IMR-90 (cell line): Measurements from ENCODE around the gene GJD2. TPM values are rescaled to one million over a fixed set of nuclear protein-coding genes. Genes with fewer than 3 reads are reported as not detected.

Experiments
- ATAC-seq: fragments of 200-7000 bp; cut with Tn5 transposase; 2 replicates; pipeline ENCODE4 v1.9.1; 2020; ENCODE audit warnings: low read depth, mild to moderate bottlenecking, moderate library complexity
- BruUV-seq: library from RNA; stranded (reverse); fragments of 400-500 nt; replicated peaks from 2 replicates; lab custom pipeline; 2021; lab: Mats Ljungman, UMichigan
- CTCF ChIA-PET: fragments of 300-600 bp; formaldehyde crosslinking; extraction: SDS; loops from one replicate; lab custom pipeline; 2021; ENCODE audit warnings: antibody characterized with exemption; lab: Yijun Ruan, JAX
- POLR2A ChIA-PET: fragments of 300-600 bp; sonication (Branson Sonifier 250); formaldehyde crosslinking; loops from one replicate; lab custom pipeline; 2022; ENCODE audit warnings: antibody characterized with exemption; ENCODE audit not compliant: unreplicated experiment; lab: Charles Lee
- DNase-seq: peaks from one replicate; pipeline ENCODE4 v3.0.0; 2013
- H2AFZ ChIP-seq: replicated peaks from 2 replicates; pipeline ENCODE3; 2013; ENCODE audit warnings: low read length, mild to moderate bottlenecking; ENCODE audit not compliant: poor library complexity
- H2AK5ac ChIP-seq: 2 replicates; pipeline ENCODE4 v1.6.1; 2013; ENCODE audit warnings: low read depth, low read length, inconsistent platforms
- H2AK9ac ChIP-seq: replicated peaks from 2 replicates; pipeline ENCODE3; 2013; ENCODE audit warnings: mild to moderate bottlenecking, low read depth, low read length, moderate library complexity; ENCODE audit not compliant: poor library complexity
- H2BK120ac ChIP-seq: 2 replicates; pipeline ENCODE4 v1.6.1; 2013; ENCODE audit warnings: low read depth, low read length, inconsistent platforms
- H2BK15ac ChIP-seq: 3 replicates; pipeline ENCODE4 v1.6.1; 2013; ENCODE audit warnings: low read depth, low read length, inconsistent platforms
- H2BK20ac ChIP-seq: 2 replicates; pipeline ENCODE4 v1.6.1; 2013; ENCODE audit warnings: low read depth, mild to moderate bottlenecking, inconsistent platforms, low read length, moderate library complexity
- H2BK5ac ChIP-seq: 2 replicates; pipeline ENCODE4 v1.6.1; 2013; ENCODE audit warnings: mild to moderate bottlenecking, low read depth, low read length, inconsistent platforms; ENCODE audit not compliant: poor library complexity, severe bottlenecking
- H3K14ac ChIP-seq: replicated peaks from 2 replicates; pipeline ENCODE4 v1.6.1; 2013; ENCODE audit warnings: low read depth, low read length, inconsistent platforms
- H3K18ac ChIP-seq: 2 replicates; pipeline ENCODE4 v1.6.1; 2013; ENCODE audit warnings: low read depth, low read length, control low read depth
- H3K23ac ChIP-seq: 2 replicates; pipeline ENCODE4 v1.6.1; 2013; ENCODE audit warnings: low read depth, low read length, inconsistent platforms
- H3K27ac ChIP-seq: 2 replicates; pipeline ENCODE4 v1.5.1; 2013; ENCODE audit warnings: mild to moderate bottlenecking, control low read depth, low read length; ENCODE audit not compliant: insufficient read depth
- H3K27me3 ChIP-seq: 2 replicates; pipeline ENCODE4 v1.6.1; 2013; ENCODE audit warnings: low read length; ENCODE audit not compliant: control insufficient read depth, insufficient read depth
- H3K36me3 ChIP-seq: 2 replicates; pipeline ENCODE4 v1.6.1; 2013; ENCODE audit warnings: low read length, mixed read lengths; ENCODE audit not compliant: control insufficient read depth, insufficient read depth
- H3K4ac ChIP-seq: 2 replicates; pipeline ENCODE4 v1.6.1; 2013; ENCODE audit warnings: low read depth, low read length, inconsistent platforms
- H3K4me1 ChIP-seq: 2 replicates; pipeline ENCODE4 v1.6.1; 2013; ENCODE audit warnings: low read length, mixed read lengths; ENCODE audit not compliant: control insufficient read depth, insufficient read depth
- H3K4me2 ChIP-seq: 2 replicates; pipeline ENCODE4 v1.6.1; 2013; ENCODE audit warnings: low read depth, mild to moderate bottlenecking, control low read depth, low read length, moderate library complexity
- H3K4me3 ChIP-seq: 2 replicates; pipeline ENCODE4 v1.5.1; 2013; ENCODE audit warnings: low read depth, mild to moderate bottlenecking, control low read depth, low read length, moderate library complexity; ENCODE audit not compliant: insufficient read depth
- H3K56ac ChIP-seq: 2 replicates; pipeline ENCODE4 v1.6.1; 2013; ENCODE audit warnings: low read length, inconsistent platforms; ENCODE audit not compliant: insufficient read depth; ENCODE audit errors: extremely low read depth
- H3K79me1 ChIP-seq, 2 experiments: 2 replicates each; pipeline ENCODE4 v1.6.1; 2013; ENCODE audit warnings: low read length in 2 of 2, inconsistent platforms in 1 of 2, low read depth in 1 of 2
- H3K9ac ChIP-seq: 2 replicates; pipeline ENCODE4 v1.6.1; 2013; ENCODE audit warnings: low read depth, low read length, control low read depth
- H3K9me1 ChIP-seq: 2 replicates; pipeline ENCODE4 v1.6.1; 2013; ENCODE audit warnings: low read length, inconsistent platforms; ENCODE audit not compliant: insufficient read depth
- H3K9me3 ChIP-seq: 2 replicates; pipeline ENCODE4 v1.6.1; 2013; ENCODE audit warnings: low read length; ENCODE audit not compliant: control insufficient read depth, insufficient read depth
- H4K20me1 ChIP-seq: 2 replicates; pipeline ENCODE4 v1.6.1; 2013; ENCODE audit warnings: low read length, inconsistent platforms; ENCODE audit not compliant: insufficient read depth
- H4K5ac ChIP-seq: 2 replicates; pipeline ENCODE4 v1.6.1; 2013; ENCODE audit warnings: mild to moderate bottlenecking, low read depth, low read length, control low read depth
- H4K8ac ChIP-seq, 2 experiments: 2 replicates each; pipeline ENCODE4 v1.6.1; 2013; ENCODE audit warnings: low read depth in 2 of 2, low read length in 2 of 2, control low read depth in 1 of 2, inconsistent platforms in 1 of 2
- H4K91ac ChIP-seq: 2 replicates; pipeline ENCODE4 v1.6.1; 2013; ENCODE audit warnings: low read depth, low read length, inconsistent platforms; ENCODE audit not compliant: insufficient read depth
- BHLHE40 ChIP-seq: fragments of 150-350 bp; IDR thresholded peaks from 2 replicates; pipeline ENCODE4 v1.6.1; 2016; ENCODE audit warnings: mild to moderate bottlenecking, low read depth, low read length
- CHD1 ChIP-seq: IDR thresholded peaks from 2 replicates; pipeline ENCODE4 v1.6.1; 2012; ENCODE audit warnings: low read depth, low read length, improper control_type of control experiment
- ELK1 ChIP-seq: fragments of 150-350 bp; IDR thresholded peaks from 2 replicates; pipeline ENCODE4 v1.6.1; 2016; ENCODE audit warnings: low read depth, mild to moderate bottlenecking, low read length, moderate library complexity, borderline replicate concordance
- FOS ChIP-seq: fragments of 150-350 bp; IDR thresholded peaks from 2 replicates; pipeline ENCODE4 v1.6.1; 2016; ENCODE audit warnings: low read depth, low read length
- MAFK ChIP-seq: IDR thresholded peaks from 2 replicates; pipeline ENCODE4 v1.6.1; 2012; ENCODE audit warnings: low read depth, low read length, improper control_type of control experiment
- MAZ ChIP-seq: IDR thresholded peaks from 2 replicates; pipeline ENCODE4 v1.6.1; 2012; ENCODE audit warnings: low read depth, mild to moderate bottlenecking, low read length, improper control_type of control experiment, moderate library complexity, borderline replicate concordance
- MXI1 ChIP-seq: IDR thresholded peaks from 2 replicates; pipeline ENCODE4 v1.6.1; 2012; ENCODE audit warnings: low read depth, mild to moderate bottlenecking, low read length, moderate library complexity, borderline replicate concordance
- NFE2L2 ChIP-seq: fragments of 150-350 bp; IDR thresholded peaks from 2 replicates; pipeline ENCODE4 v1.6.1; 2016; ENCODE audit warnings: low read depth, mild to moderate bottlenecking, low read length
- POLR2A ChIP-seq: IDR thresholded peaks from 2 replicates; pipeline ENCODE4 v1.6.1; 2012; ENCODE audit warnings: mild to moderate bottlenecking, low read depth, low read length
- RAD21 ChIP-seq: IDR thresholded peaks from 2 replicates; pipeline ENCODE4 v1.6.1; 2012; ENCODE audit warnings: low read length, improper control_type of control experiment
- RCOR1 ChIP-seq: IDR thresholded peaks from 2 replicates; pipeline ENCODE4 v1.6.1; 2012; ENCODE audit warnings: mild to moderate bottlenecking, low read length, improper control_type of control experiment; ENCODE audit not compliant: insufficient replicate concordance
- RFX5 ChIP-seq: IDR thresholded peaks from 2 replicates; pipeline ENCODE4 v1.8.0; 2012; ENCODE audit warnings: low read depth, mild to moderate bottlenecking, low read length, moderate library complexity
- SMC3 ChIP-seq: fragments of 150-350 bp; IDR thresholded peaks from 2 replicates; pipeline ENCODE4 v1.6.1; 2016; ENCODE audit warnings: low read depth, mild to moderate bottlenecking, antibody characterized with exemption, low read length, moderate library complexity
- USF2 ChIP-seq: fragments of 150-350 bp; IDR thresholded peaks from 2 replicates; pipeline ENCODE4 v1.6.1; 2017; ENCODE audit warnings: mild to moderate bottlenecking, antibody characterized with exemption, low read length, low read depth
- WGBS, 2 experiments: methylation state at CpG; one replicate each; pipeline versions ENCODE4 v1.1.5 to v1.1.7; 2013; ENCODE audit warnings: missing lambda C conversion rate in 2 of 2; ENCODE audit not compliant: insufficient read length in 1 of 2; ENCODE audit errors: extremely low coverage in 2 of 2; 5-methylcytosine and 5-hydroxymethylcytosine counted together
- dilution Hi-C: fragments of 300-500 bp; cut with HindIII; formaldehyde crosslinking; loops from one replicate; pipeline ENCODE4 v1.14.3; 2018; ENCODE audit warnings: low sequenced_read_pairs; ENCODE audit not compliant: unreplicated experiment
- in situ Hi-C: fragments of 300-500 bp; cut with MboI; formaldehyde crosslinking; loops from 3 replicates; pipeline ENCODE4 v1.14.3; 2019; ENCODE audit warnings: low sequenced_read_pairs, inconsistent platforms, mixed read lengths
- intact Hi-C: fragments of 100-400 bp; cut with micrococcal nuclease; formaldehyde crosslinking; loops from 2 replicates; pipeline ENCODE4 v1.10.0; 2022
- polyA plus RNA-seq, 3 experiments: library from polyadenylated mRNA; depleted of rRNA; stranded (reverse); fragments of >200 nt; gene quantifications; 2 replicates each; pipeline ENCODE4 v1.2.3, GENCODE V29; 2012; ENCODE audit warnings: low replicate concordance in 1 of 3
- total RNA-seq: library from RNA; depleted of rRNA; stranded (reverse); fragments of >200 nt; gene quantifications from 2 replicates; pipeline ENCODE4 v1.2.3, GENCODE V29; 2012

Gene GJD2
- total and polyA plus RNA-seq, 2 of the 4 experiments (the other 2 are of a cell fraction): not detected

- ChIA-PET POLR2A (no interaction called here), CTCF (interaction anchor here (1.4 kb wide), 1 partner anchor 11 kb away, joined by 3 read pairs; no protein-coding TSS in a partner anchor)
- no peak overlapping the region for H3K9ac ChIP-seq
- no peak overlapping the region for H2BK120ac ChIP-seq
- H4K20me1 ChIP-seq: no peaks in the 10 kb centered on the region
- TF ChIP-seq POLR2A: no peak
- no peak for TF ChIP-seq FOS
- no peak for TF ChIP-seq MXI1
- no peak for TF ChIP-seq MAFK
- TF ChIP-seq BHLHE40: no peak
- no peak for TF ChIP-seq NFE2L2
- TF ChIP-seq RCOR1: no peak
- TF ChIP-seq CHD1: no peak
- TF ChIP-seq RAD21: no peak
- no peak for TF ChIP-seq ELK1
- TF ChIP-seq SMC3: no peak
- no peak for TF ChIP-seq USF2
- TF ChIP-seq MAZ: no peak
- TF ChIP-seq RFX5: no peak
- no peak overlapping the region for H3K4ac ChIP-seq
- H3K14ac ChIP-seq: no peak overlapping the region
- no peak overlapping the region for H2BK5ac ChIP-seq
- H4K5ac ChIP-seq: no peak overlapping the region
- no peaks in the 10 kb centered on the region; the same call in 1 of the 2 replicates for H3K9me3 ChIP-seq
- H2BK15ac ChIP-seq: no peak overlapping the region
- no peak overlapping the region for H2AK9ac ChIP-seq
- no peak overlapping the region for H2BK20ac ChIP-seq
- no peak overlapping the region for H3K18ac ChIP-seq
- no peak overlapping the region for H3K27ac ChIP-seq
- no peak overlapping the region for H3K23ac ChIP-seq
- no peak overlapping the region for H4K91ac ChIP-seq
- in situ Hi-C loops (no loop called here), intact Hi-C loops (loop anchor here (5.0 kb wide), 1 partner anchor 36 kb away; no protein-coding TSS in a partner anchor), dilution Hi-C loops (no loop called here)
- no peak overlapping the region for H3K56ac ChIP-seq
- no peak overlapping the region for H3K4me2 ChIP-seq
- WGBS, 2 experiments: no CpG with 5 or more reads among the region's 3 CpGs
- no peak overlapping the region for H2AFZ ChIP-seq
- no peak overlapping the region for H3K4me3 ChIP-seq
- no TSS peak for BruUV-seq
- no peaks in the 10 kb centered on the region for H3K4me1 ChIP-seq
- peaks cover 15% of the 10 kb centered on the region for H3K27me3 ChIP-seq
- no peaks in the 10 kb centered on the region for H3K79me1 ChIP-seq
- no peaks in the 10 kb centered on the region for H3K36me3 ChIP-seq
- ATAC-seq (no peak), DNase-seq (no peak)
- no peaks in the 10 kb centered on the region for H3K9me1 ChIP-seq
- H2AK5ac ChIP-seq: no peak overlapping the region
- no peak overlapping the region for H4K8ac ChIP-seq
Measured at GRCh38 chr15:34782901-34783300, 28.1 kb upstream of the GJD2 start.
